Stimulated activated CD8-positive, alpha-beta memory T cell treated with anti-CD3 and anti-CD28 coated beads, Interleukin-15, amount 100 ng/mL, for 48 hours (primary cell): ENCODE results near the gene SLC40A1.

Source experiments
- DNase-seq, 2 donors: peaks; one replicate each; pipeline ENCODE4 v3.0.0-alpha.2; 2020; ENCODE audit warnings: low read depth in 2 of 2

Gene SLC40A1

GRCh38 chr2:189511960-189512319 is 68.6 kb downstream of the SLC40A1 start:
- no peak for DNase-seq

- no peak for DNase-seq
Measured at GRCh38 chr2:189511210-189511959, 69.2 kb downstream of the SLC40A1 start.
